Fibroblast of skin of back (primary cell): ENCODE data around the gene CLPSL2.
A peak's percentile ranks its signal among the peaks of the same experiment; 100 is the strongest.

Experiments
- DNase-seq: peaks from one replicate; pipeline ENCODE4 v3.0.0-alpha.2; 2013

CLPSL2 gene

DNA sequence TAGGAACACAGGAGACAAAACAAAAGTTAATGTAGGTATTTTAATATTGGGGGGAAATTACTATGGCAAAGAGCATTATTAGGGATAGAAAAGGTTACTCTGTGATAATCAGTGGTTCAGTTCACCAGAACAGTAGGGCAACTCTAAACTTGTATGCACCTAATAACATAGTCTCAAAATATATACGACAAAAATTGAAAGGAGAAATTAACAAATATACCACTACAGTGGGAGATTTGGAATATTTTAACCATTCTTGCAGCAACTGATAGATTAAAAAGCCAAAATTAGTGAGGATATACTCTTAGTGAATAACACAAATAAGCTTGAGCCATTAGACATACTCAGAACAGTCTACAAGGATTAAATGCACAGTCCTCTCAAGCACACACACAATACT is 28.5 kb upstream of the CLPSL2 start:
- no peak for DNase-seq

DNA sequence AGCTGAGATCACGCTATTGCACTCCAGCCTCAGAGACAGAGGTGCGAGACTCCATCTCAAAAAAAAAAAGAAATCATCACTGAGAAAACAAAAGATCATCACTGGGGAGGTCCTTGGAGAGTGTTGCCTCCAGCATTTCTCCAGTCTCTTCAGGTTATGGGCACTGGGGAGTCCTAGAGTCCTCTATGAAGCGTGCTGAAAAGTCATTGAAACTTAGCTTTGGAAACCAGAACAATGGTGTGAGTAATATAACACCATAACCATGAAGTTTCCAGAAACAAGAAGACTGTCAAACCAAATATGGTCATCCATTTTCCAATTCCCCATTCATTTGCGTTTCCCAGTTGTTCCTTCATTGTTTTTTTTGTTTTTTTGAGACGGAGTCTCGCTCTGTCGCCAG is 25.8 kb upstream of the CLPSL2 start:
- DNase-seq: no peak

DNA sequence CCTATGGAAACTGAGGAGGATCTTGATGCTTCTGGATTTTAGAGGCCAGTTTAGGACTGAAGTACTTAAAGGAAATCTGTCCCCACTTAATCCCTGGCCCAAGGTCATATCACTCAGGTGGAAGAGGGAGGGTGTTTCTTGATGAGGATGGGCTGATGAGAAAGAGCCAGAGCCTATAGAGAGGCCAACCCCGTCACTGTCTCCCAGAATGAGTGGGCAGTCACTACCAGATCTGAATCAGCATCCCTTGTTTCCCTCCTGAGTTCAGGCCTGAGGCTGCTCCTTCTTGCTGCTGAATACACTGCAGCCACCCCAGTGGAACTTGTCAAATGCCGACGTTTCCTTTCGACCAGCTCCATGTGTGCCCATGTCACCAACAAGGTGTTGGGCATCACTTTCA is 24.8 kb upstream of the CLPSL2 start:
- DNase-seq: no peak

DNA sequence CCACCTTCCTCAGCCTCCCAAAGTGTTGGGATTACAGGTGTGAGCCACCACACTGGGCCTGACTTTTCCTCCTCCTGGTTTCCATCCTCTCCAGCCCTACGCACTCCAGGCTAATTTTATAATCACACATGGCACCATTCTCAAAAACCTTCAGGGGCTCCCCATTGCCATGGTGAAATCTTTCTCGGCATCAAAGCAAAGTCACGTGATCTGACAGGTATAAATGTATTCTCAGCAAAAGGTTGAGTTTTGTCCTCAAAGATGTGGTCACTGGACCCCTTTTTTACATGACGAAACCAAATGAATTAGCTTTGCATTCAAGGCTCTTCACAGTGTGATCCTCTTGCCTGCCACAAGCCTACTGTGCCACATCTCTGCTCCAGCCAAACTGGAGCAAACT is 24.1 kb upstream of the CLPSL2 start:
- DNase-seq: no peak

DNA sequence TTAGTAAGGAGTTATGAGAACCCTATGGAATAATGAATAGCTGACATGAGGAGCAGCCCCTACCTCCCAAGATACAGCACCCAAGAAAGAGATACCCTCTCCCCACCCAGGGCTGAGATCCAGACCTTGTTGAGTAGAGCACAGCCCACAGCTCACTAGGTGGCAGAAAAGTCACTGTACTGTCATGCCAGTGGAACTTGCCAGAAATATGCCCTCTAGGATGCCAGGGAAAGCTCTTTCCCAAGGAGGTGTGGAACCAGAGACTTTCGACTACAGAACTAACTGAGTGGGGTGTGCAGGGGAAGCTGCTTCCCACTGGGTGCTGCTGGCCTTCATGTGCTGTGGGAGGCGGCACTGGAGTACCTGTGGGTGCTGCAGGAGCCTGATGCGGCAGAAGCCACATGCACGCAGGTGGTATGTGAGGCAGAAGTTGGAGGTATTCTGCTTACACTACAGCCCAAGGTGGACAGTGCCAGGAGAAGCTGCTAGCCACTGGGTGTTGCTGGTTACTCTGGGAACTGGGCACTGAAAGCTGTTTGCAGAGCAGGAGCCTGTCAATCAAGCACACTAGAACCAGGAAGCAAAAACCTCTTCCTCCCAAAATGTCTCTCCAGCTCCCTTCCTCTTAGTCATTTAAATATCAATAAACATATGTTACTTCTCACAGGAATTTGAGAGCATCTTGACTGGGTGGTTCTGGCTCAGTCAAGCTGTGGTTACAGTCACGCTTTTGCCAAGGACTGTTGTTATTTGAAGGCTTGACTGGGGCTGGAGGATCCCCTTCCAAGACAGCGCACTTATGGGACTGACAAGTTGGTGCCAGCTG is 21.7 kb upstream of the CLPSL2 start:
- peak; percentile 38 for DNase-seq

DNA sequence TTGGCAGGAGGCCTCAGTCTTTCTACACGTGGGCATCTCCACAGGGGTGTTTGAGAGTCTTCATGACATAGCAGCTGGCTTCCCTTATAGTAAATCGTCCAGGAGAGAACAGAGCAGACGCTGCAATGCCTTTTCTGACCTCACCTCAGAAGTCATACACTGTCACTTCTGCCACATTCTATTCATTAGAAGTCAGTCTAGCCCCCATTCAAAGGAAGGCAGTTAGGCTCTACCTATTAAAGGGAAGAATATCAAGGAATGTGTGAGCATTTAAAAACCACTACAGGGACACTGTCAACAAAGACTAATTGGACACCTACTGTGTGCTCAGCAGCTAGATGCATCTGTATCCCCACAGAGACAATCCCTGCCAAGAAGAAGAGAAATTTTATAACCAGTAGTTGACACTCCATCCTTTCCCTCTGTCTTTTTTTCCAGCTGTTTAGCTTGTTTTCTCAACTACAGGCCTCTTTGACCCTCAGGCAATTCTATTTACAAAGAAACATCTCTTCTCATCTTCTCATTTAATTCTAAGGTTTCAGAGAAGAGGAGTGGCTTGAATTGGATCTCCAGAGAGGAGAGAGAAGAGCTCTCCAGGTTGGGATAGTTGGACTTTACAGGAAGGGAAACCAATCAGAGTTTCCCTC is 21.0 kb upstream of the CLPSL2 start:
- no peak for DNase-seq

DNA sequence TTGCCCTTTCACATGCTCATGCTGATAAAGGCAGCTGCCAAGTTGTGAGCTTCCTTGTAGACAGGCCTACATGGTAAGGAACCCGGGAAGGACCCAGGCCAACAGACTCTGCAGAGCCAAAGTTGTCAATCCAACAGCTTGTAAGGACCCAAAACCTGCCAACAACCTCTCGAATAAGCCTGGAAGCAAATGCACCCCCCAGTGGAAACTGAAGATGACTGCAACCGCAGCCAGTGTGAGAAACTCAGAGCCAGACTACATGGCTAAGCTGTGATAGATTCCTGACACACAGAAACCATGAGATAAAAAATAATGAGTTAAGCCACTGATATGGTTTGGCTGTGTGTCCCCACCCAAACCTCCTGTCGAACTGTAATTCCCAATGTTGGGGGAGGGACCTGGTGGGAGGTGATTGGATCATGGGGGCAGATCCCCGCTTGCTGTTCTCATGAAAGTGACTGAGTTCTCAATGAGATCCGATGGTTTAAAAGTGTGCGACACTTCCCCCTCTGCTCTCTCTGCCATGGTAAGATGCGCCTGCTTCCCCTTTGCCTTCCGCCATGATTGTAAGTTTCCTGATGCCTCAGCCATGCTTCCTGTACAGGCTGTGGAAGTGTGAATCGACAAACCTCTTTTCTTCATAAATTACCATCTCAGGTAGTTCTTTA is 18.8 kb upstream of the CLPSL2 start:
- DNase-seq: peak; percentile 14

DNA sequence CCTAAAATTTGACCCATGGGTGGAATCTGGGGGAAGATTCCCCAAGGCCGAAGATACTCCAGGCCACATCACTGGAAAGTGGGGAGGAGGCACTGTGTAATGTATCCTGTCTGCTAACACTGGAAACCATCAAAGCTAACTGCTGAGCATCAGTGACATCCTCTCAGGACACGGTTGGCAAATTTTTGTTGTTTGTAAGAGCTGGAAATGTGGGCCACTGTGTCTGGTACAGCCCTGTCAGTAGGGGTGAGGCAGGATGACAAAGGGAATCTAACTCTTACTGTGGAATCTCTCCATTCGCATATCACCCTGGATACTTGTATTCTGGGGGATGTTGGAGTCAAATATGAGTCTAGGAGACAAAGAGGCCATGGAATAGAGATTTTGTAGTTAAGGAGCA is 17.0 kb upstream of the CLPSL2 start:
- no peak for DNase-seq

DNA sequence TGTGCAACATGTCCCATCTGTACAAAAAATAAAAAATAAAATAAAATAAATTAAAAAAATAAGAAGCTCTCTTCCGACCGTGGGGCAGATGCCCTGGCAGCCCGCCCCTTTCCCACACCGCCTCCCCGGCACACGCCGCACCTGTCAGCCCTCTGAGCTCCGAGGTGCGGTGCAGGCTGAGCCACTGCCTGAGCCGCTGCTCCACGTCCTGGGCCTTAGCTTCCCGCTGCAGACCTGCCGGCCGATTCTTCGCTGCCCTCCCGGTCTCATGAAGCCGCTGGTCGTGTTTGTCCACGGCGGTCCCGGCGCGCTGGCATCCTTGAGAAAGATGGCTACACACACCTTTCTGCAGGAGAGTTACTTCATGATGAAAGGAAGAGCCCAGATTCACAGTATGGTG is 10.7 kb upstream of the CLPSL2 start:
- no peak for DNase-seq

DNA sequence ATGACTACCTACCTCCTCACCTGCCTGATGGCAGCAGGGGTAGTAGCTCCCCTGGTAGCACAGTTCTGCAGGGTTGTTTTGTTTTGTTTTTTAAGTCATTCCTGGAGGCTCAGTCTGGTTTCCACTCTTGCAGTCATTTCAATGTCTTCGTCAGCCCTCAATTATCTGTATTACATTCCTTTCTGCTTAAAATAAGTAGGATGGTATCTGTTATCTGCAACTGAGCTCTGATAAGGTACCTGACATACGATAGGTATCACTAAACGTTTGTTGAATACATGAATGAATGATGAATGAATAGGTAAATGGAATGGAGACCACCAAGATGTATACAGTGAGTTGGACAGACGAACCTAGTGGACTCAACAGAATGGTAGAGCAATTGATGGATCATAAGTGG is 7.2 kb upstream of the CLPSL2 start:
- no peak for DNase-seq

DNA sequence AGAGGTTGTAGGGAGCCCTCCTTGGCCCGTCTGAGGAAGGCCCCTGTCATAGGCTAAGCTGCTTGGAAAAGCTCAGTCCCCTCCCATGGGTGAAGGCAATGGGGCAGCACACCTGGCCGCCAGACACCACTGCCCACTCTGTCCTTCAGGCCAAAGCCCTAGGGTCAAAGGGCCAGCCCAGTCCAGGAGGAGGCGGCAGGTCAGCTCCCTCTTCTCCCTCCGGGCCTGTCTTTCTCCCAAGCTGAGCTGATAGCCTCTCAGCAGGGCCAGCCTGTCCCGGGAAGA is 5.1 kb upstream of the CLPSL2 start:
- no peak for DNase-seq

DNA sequence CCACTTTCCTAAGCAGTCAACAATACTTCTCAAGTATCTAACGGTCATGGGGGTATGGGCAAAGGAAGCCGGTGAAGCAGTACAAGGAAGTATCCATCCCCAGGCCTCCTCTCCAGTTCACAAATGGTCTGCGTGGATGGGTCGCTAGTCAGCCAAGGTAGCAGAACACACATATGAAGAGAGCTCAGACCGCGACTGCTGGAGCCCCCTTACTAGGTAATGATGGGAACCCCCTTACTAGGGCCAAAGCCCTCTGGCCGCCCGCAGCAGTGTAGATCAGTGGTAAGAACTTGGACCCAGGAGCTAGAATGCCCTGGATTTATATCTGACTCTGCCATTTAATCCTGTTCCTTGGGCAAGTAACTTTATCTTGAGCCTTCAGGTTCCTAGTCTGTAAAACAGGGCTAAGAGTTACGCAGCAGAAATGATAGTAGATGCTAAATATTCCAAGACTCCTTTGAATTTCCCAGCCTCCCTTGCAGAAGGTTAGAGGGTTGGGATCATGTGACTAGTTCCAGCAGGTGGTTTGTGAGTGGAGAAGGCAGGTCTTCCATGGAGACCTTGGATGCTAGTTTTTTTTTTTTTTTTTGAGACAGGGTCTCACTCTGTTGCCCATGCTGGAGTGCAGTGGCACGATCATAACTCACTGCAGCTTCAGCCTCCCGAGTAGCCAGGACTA is 2.1 kb upstream of the CLPSL2 start:
- DNase-seq: no peak

DNA sequence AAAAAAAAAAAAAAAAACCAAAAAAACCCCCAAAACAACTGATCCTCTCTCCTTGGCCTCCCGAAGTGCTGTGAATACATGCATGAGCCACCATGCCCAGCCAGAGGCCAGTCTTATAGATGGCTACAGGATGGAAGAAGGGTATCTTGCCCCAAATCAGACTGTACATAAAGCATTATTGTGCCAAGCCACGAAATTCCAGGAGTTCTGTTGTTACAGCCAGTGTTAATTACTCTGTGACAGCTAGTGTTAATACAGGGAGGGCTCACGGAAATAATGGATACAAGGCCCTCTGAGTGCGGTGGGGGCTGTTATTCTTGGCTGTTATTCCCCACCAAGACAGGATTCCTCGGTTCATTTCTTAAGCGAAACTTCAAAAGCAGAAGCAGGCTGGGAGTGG is 1.4 kb upstream of the CLPSL2 start:
- DNase-seq: no peak

DNA sequence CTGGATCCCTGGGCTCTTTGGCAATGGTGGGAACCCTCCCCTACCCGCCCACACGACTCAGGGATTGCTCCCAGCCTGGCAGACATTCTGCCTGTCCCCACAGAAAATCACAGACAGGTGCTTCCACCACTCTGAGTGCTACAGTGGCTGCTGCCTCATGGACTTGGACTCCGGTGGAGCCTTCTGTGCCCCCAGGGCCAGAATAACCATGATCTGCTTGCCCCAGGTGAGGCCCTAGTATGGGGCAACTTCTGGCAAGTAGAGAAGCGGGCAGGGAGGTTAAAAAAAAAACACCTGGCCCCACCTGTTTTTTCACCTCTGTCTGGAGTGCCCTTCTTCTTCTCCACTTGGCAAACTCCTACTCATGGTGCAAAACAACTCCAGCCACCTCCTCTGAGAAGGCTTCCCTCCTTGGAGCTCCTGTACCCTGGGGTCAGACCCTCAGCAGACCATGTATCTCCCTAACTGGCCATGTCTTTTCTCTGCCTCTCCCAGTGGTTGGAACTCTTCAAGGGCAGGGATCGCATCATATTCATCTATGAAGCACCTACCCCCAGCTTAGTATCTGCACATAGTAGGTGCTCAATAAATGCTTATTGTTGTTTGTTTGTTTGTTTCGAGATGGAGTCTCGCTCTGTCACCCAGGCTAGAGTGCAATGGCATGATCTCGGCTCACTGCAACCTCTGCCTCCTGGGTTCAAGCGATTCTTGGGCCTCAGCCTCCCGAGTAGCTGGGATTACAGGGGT is 1.1 kb downstream of the CLPSL2 start:
- no peak for DNase-seq

DNA sequence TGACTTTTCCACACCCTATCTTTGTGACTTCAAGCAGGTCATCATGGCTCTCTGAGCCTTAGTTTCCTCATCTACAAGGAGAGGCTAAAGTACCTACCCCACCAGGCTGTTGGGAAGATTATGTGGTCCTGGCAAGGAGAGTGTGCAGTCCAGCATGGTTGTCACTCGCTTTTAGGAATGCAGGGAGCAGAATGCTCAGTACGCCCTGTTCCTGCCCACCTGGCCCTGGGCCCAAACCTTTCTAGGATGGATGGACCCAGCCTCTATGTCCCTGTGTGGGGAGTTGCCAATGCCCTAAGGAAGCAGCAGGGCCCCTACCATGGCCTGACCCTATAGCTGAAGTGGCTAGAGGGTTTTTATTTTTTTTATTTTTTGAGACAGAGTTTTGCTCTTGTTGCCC is 2.0 kb downstream of the CLPSL2 start:
- no peak for DNase-seq

DNA sequence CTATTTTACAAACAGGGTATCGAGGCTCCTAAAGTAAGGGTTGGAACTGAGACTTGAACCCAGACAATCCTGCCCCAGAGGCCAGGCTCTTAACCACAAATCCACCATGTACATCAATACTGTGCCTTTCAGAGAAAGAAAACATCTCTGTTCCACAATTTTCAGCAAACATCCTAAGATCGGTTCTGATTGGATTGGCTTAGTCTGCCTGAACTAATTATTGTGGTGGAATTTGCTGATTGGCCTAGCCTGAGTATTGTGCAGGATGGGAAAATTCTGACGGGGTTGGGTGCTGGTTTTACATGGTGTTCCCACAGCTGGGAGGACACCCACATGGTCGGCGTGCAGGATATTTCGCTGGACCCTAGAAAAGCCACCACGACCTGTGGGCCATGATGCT is 4.3 kb downstream of the CLPSL2 start, which contains the start of gene CLPSL1:
Gene CLPSL1, plus strand, starts transcription at position 301 of the 400 bp plus-strand sequence. Its CDS starts 92 bp downstream, at position 393.
- DNase-seq: no peak

DNA sequence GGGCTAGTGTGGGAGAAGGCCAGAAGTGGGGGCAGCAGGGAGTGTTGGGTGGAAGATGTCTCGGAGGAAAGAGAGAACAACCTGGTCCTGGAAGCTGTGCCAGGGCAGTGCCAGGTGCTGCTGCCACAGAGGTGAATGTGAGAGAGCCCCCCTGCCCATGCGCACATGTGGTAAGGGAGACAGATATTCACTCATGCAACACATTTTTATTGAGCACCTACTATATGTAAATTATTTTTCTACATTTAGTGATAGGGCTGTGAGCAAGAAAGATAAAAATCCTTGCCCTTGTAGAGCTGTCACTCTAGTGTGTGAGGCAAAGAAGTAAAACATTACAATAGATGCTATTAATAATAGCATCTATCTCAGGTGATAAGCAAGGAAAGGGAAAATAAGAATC is 4.9 kb downstream of the CLPSL2 start:
- DNase-seq: no peak

DNA sequence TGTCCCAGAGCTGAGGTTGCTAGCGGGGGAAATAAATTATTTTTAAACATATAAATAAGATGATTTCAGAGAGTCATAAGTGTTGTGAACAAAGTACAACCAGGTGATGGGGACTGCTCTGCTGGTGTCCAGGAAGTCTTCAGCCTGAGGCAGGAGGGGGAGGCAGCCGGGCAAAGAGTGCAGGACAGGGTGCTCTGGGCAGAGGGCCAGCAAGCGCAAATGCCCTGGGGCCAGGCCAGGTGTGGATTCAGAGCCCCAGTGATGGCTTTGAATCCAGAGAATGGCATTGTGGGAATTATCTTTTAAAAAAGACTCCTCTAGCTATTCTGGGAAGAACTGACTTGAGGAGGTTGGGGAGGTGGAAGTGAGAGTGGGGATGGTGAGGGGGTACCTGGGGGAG is 6.0 kb downstream of the CLPSL2 start:
- DNase-seq: no peak

DNA sequence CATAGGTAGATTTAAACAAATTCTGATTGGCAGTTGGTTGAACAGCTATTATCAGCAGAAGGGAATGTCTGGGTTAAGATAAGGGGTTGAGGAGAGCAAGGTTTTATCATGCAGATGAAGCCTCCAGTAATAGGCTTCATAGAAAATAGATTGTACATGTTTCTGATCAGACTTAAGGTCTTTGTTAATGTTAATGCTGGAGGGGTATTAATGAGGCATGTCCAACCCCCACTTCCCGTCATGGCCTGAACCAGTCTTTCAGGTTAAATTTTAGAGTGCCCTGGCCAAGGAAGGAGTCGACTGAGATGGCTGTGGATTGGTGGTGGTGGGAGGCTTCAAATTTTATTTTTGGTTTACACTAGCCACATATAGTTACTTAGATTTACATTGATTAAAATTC is 7.8 kb downstream of the CLPSL2 start:
- DNase-seq: no peak

DNA sequence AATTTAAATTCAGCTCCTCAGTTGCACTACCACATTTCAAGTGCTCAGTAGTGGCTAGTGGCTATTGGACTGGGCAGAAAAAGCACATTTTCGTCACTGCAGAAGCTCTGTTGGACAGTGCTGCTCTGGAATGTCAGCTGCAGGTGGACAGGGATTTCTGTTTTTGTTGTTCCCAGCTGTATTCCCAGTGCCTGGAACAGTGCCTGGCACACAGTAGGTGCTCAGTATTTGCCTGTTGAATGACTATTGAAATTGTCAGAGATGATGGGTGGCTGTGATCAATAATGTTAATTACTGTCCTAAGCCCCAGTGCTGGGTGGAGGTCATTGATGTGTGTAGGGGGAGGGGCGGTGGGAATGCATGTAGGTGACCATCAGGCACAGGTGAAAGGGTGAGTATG is 9.9 kb downstream of the CLPSL2 start:
- DNase-seq: no peak

DNA sequence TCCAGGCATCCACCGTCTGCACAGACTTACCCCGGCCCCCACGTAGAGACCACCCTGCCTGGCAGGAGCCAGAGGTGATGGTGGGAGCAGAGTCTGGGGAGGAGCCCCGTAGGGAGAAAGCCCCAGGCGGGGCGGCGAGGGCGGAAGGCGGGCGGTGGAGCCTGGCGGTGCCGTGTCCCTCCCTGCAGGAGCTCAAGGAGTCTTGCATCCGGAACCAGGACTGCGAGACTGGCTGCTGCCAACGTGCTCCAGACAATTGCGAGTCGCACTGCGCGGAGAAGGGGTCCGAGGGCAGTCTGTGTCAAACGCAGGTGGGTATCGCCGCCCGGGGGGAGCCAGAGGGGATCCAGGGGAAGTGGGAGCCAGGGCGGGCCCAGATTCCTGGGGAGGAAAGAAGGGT is 10.4 kb downstream of the CLPSL2 start:
- DNase-seq: no peak
